ENCODE measurements around the gene FBXO45. TPM values are rescaled to one million over a fixed set of nuclear protein-coding genes. Genes with fewer than 3 reads are reported as not detected.

The FBXO45 gene
- polyA plus RNA-seq, 1 experiment: 2.2 TPM

- CTCF ChIA-PET: interaction anchor here (0.7 to 1.0 kb wide), 3 partner anchors 22 to 56 kb away, joined by 3 read pairs; no protein-coding TSS in a partner anchor
These were observed 63.2 kb downstream of the FBXO45 start for GRCh38 chr3:196631682-196632045.

GRCh38 chr3:196632046-196632751, 63.7 kb downstream of the FBXO45 start:
- ChIA-PET CTCF (interaction anchor here (1.0 to 2.0 kb wide), 2 partner anchors 23 to 53 kb away, joined by 3 to 7 read pairs; no protein-coding TSS in a partner anchor), POLR2A (no interaction called here)
- Histone ChIP-seq H3K36me3 (ENCODE audit: control insufficient read depth, insufficient read depth, low read length) (no peaks in the 10 kb centered on the region), H3K27me3 (ENCODE audit: control insufficient read depth, insufficient read depth, low read length) (no peaks in the 10 kb centered on the region), H3K4me3 (ENCODE audit: low read depth, low read length) (peak overlapping the region; percentile 58)
- DNase-seq (ENCODE audit: low read depth): no peak
- TF ChIP-seq CTCF (IDR thresholded peaks at IDR 0.05; ENCODE audit: insufficient read depth, low read depth, low read length): peak; percentile 50

More at GRCh38 chr3:196631682-196632045, 63.2 kb downstream of the FBXO45 start:
- POLR2A ChIA-PET: no interaction called here
- no peak for TF ChIP-seq CTCF (IDR thresholded peaks at IDR 0.05; ENCODE audit: insufficient read depth, low read depth, low read length)
- no peak for DNase-seq (ENCODE audit: low read depth)
- Histone ChIP-seq H3K4me3 (ENCODE audit: low read depth, low read length) (peak overlapping the region; percentile 58), H3K27me3 (ENCODE audit: control insufficient read depth, insufficient read depth, low read length) (no peaks in the 10 kb centered on the region), H3K36me3 (ENCODE audit: control insufficient read depth, insufficient read depth, low read length) (no peaks in the 10 kb centered on the region)

- Histone ChIP-seq H3K27me3 (ENCODE audit: control insufficient read depth, insufficient read depth, low read length) (peaks cover 4% of the 10 kb centered on the region), H3K36me3 (ENCODE audit: control insufficient read depth, insufficient read depth, low read length) (no peaks in the 10 kb centered on the region), H3K4me3 (ENCODE audit: low read depth, low read length) (no peak overlapping the region)
- ChIA-PET POLR2A (no interaction called here), CTCF (interaction anchor here (2.0 kb wide), 1 partner anchor 24 kb away, joined by 7 read pairs; no protein-coding TSS in a partner anchor)
- no peak for TF ChIP-seq CTCF (IDR thresholded peaks at IDR 0.05; ENCODE audit: insufficient read depth, low read depth, low read length)
- no peak for DNase-seq (ENCODE audit: low read depth)
These were observed 65.2 kb downstream of the FBXO45 start for GRCh38 chr3:196633555-196634151.

- no peak for DNase-seq (ENCODE audit: low read depth)
- ChIA-PET POLR2A (no interaction called here), CTCF (no interaction called here)
- TF ChIP-seq CTCF (IDR thresholded peaks at IDR 0.05; ENCODE audit: insufficient read depth, low read depth, low read length): no peak
- no peak overlapping the region for H3K4me3 ChIP-seq (ENCODE audit: low read depth, low read length)
- H3K36me3 ChIP-seq (ENCODE audit: control insufficient read depth, insufficient read depth, low read length): no peaks in the 10 kb centered on the region
- peaks cover 4% of the 10 kb centered on the region for H3K27me3 ChIP-seq (ENCODE audit: control insufficient read depth, insufficient read depth, low read length)
These were observed 65.8 kb downstream of the FBXO45 start for GRCh38 chr3:196634224-196634623.

GRCh38 chr3:196634829-196635228, 66.4 kb downstream of the FBXO45 start:
- no peak for DNase-seq (ENCODE audit: low read depth)
- ChIA-PET CTCF (no interaction called here), POLR2A (no interaction called here)
- peaks cover 4% of the 10 kb centered on the region for H3K27me3 ChIP-seq (ENCODE audit: control insufficient read depth, insufficient read depth, low read length)
- no peak for TF ChIP-seq CTCF (IDR thresholded peaks at IDR 0.05; ENCODE audit: insufficient read depth, low read depth, low read length)
- H3K36me3 ChIP-seq (ENCODE audit: control insufficient read depth, insufficient read depth, low read length): no peaks in the 10 kb centered on the region
- no peak overlapping the region for H3K4me3 ChIP-seq (ENCODE audit: low read depth, low read length)
